Measurements from ENCODE around the gene ANO5.
"Not testable (repeated sequence)": the region's sequence is repeated elsewhere in the genome, so short reads cannot be mapped to it uniquely, and the experiment has no call there.

ANO5 gene

GRCh38 chr11:22256876-22257275 is 64.0 kb downstream of the ANO5 start:
- Histone ChIP-seq H3K27ac (ENCODE audit: low read depth, low read length) (no peak overlapping the region), H3K36me3 (ENCODE audit: control insufficient read depth, insufficient read depth, low read length) (no peaks in the 10 kb centered on the region)

DNA sequence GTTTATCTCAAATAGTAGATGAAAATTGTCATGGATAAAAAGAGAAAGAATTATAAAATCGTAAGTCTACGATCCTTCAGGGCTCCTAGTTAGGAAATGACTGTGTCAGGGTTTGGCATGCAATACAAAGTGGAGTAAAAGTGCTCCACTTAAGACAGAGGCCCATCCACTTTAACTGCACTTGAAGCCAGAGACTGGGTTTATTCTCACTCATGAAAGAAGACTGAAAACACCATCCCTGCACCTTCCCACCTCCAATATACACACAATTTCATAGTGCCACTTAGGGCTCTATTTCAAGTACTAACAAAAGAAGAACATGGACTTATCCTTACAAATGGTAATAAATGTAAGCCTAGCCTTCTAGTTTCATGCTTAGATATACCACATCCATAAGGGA is 70.7 kb downstream of the ANO5 start:
- Histone ChIP-seq H3K9me3 (ENCODE audit: control insufficient read depth, insufficient read depth, low read depth, low read length) (no peaks in the 10 kb centered on the region), H3K36me3 (ENCODE audit: control insufficient read depth, insufficient read depth, low read length) (no peaks in the 10 kb centered on the region), H3K4me3 (ENCODE audit: low read depth, low read length) (no peak overlapping the region), H3K27ac (ENCODE audit: low read depth, low read length) (no peak overlapping the region), H3K27me3 (ENCODE audit: control insufficient read depth, insufficient read depth, low read length) (no peaks in the 10 kb centered on the region), H3K9ac (ENCODE audit: low read length) (no peak overlapping the region), H3K4me1 (ENCODE audit: control insufficient read depth, insufficient read depth, low read length) (no peaks in the 10 kb centered on the region)

More at GRCh38 chr11:22256876-22257275, 64.0 kb downstream of the ANO5 start:
- H3K4me3 ChIP-seq (ENCODE audit: low read depth, low read length): no peak overlapping the region
- no peaks in the 10 kb centered on the region for H3K9me3 ChIP-seq (ENCODE audit: control insufficient read depth, insufficient read depth, low read depth, low read length)
- no peaks in the 10 kb centered on the region for H3K4me1 ChIP-seq (ENCODE audit: control insufficient read depth, insufficient read depth, low read length)
- no peak overlapping the region for H3K9ac ChIP-seq (ENCODE audit: low read length)
- no peaks in the 10 kb centered on the region for H3K27me3 ChIP-seq (ENCODE audit: control insufficient read depth, insufficient read depth, low read length)

GRCh38 chr11:22268983-22269624 is 76.2 kb downstream of the ANO5 start:
- H3K27ac ChIP-seq (ENCODE audit: low read depth, low read length); H3K4me1 ChIP-seq (ENCODE audit: control insufficient read depth, insufficient read depth, low read length); H3K9ac ChIP-seq (ENCODE audit: low read length); H3K9me3 ChIP-seq (ENCODE audit: control insufficient read depth, insufficient read depth, low read depth, low read length); H3K27me3 ChIP-seq (ENCODE audit: control insufficient read depth, insufficient read depth, low read length); H3K36me3 ChIP-seq (ENCODE audit: control insufficient read depth, insufficient read depth, low read length); H3K4me3 ChIP-seq (ENCODE audit: low read depth, low read length): not testable (repeated sequence)

- no peak overlapping the region for H3K9ac ChIP-seq (ENCODE audit: low read length)
- no peaks in the 10 kb centered on the region for H3K4me1 ChIP-seq (ENCODE audit: control insufficient read depth, insufficient read depth, low read length)
- H3K9me3 ChIP-seq (ENCODE audit: control insufficient read depth, insufficient read depth, low read depth, low read length): no peaks in the 10 kb centered on the region
- H3K4me3 ChIP-seq (ENCODE audit: low read depth, low read length): no peak overlapping the region
- H3K36me3 ChIP-seq (ENCODE audit: control insufficient read depth, insufficient read depth, low read length): no peaks in the 10 kb centered on the region
- no peak overlapping the region for H3K27ac ChIP-seq (ENCODE audit: low read depth, low read length)
- no peaks in the 10 kb centered on the region for H3K27me3 ChIP-seq (ENCODE audit: control insufficient read depth, insufficient read depth, low read length)
Observed at GRCh38 chr11:22273781-22274180, 80.9 kb downstream of the ANO5 start.

DNA sequence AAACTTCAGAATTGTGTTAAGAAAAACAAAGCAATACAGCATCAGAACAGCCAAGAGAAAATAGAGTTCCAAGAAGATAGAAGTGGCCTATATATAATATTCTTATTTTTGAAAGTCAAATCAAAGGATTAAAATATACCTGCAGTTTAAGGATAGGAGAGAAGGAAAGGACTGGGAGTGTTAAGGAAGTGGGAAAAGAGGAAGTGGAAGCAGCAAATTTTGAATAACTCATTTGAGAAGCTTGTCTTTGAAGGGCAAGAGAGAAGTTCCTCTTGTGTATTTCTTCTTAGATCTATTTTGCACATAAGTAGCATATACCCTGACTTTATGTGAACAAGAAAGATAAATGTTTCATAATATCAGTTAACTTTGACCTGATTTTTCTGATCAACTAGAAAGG is 82.7 kb downstream of the ANO5 start:
- H3K4me3 ChIP-seq (ENCODE audit: low read depth, low read length): no peak overlapping the region
- no peaks in the 10 kb centered on the region for H3K36me3 ChIP-seq (ENCODE audit: control insufficient read depth, insufficient read depth, low read length)
- H3K27me3 ChIP-seq (ENCODE audit: control insufficient read depth, insufficient read depth, low read length): no peaks in the 10 kb centered on the region
- no peak overlapping the region for H3K27ac ChIP-seq (ENCODE audit: low read depth, low read length)
- H3K9me3 ChIP-seq (ENCODE audit: control insufficient read depth, insufficient read depth, low read depth, low read length): no peaks in the 10 kb centered on the region
- no peak overlapping the region for H3K9ac ChIP-seq (ENCODE audit: low read length)
- no peaks in the 10 kb centered on the region for H3K4me1 ChIP-seq (ENCODE audit: control insufficient read depth, insufficient read depth, low read length)

DNA sequence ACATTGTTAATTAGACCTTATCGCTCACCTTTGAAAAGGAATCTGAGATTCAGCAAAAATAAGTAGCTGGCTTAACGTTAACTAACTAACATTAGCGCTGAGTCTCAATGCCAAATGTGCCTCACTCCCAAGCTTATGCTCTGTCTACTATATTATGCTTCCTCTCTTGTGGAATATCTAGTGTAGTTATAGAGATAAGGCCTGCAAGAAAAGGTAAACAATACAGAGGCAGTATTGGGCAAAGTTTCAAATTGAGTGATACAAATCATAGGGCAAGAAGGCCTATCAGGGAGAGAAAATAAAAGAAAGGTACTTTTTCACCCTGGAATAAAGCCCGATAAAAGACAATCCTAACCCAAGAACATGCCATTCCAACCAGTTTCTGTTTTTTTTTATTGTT is 83.7 kb downstream of the ANO5 start:
- Histone ChIP-seq H3K27me3 (ENCODE audit: control insufficient read depth, insufficient read depth, low read length) (no peaks in the 10 kb centered on the region), H3K4me3 (ENCODE audit: low read depth, low read length) (no peak overlapping the region), H3K4me1 (ENCODE audit: control insufficient read depth, insufficient read depth, low read length) (no peaks in the 10 kb centered on the region), H3K27ac (ENCODE audit: low read depth, low read length) (0 out of 2 replicates have a peak overlapping the region, but pooled peaks have one; percentile 11), H3K9me3 (ENCODE audit: control insufficient read depth, insufficient read depth, low read depth, low read length) (no peaks in the 10 kb centered on the region), H3K36me3 (ENCODE audit: control insufficient read depth, insufficient read depth, low read length) (no peaks in the 10 kb centered on the region), H3K9ac (ENCODE audit: low read length) (no peak overlapping the region)

GRCh38 chr11:22284991-22285390 is 92.1 kb downstream of the ANO5 start:
- H3K4me1 ChIP-seq (ENCODE audit: control insufficient read depth, insufficient read depth, low read length); H3K9ac ChIP-seq (ENCODE audit: low read length); H3K9me3 ChIP-seq (ENCODE audit: control insufficient read depth, insufficient read depth, low read depth, low read length); H3K4me3 ChIP-seq (ENCODE audit: low read depth, low read length); H3K27ac ChIP-seq (ENCODE audit: low read depth, low read length); H3K36me3 ChIP-seq (ENCODE audit: control insufficient read depth, insufficient read depth, low read length); H3K27me3 ChIP-seq (ENCODE audit: control insufficient read depth, insufficient read depth, low read length): not testable (repeated sequence)

DNA sequence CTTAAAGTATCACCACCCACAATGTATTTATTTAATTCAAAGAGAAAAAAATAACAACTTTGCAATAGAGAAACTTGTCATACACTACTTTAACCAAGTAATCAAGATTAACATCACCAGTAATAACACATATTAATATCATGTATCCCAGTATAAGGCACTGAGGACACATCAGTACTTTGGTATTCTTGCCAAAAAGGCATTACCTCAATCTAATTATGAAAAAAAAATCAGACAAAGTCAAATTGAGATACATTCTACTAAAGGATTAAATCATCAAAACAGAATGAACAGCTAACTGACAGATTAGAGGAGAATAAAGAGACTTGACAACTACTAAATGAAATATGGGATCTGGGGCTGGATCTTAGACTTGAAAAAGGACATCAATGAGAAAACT is 109.5 kb downstream of the ANO5 start:
- no peaks in the 10 kb centered on the region for H3K36me3 ChIP-seq (ENCODE audit: control insufficient read depth, insufficient read depth, low read length)
- no peaks in the 10 kb centered on the region for H3K4me1 ChIP-seq (ENCODE audit: control insufficient read depth, insufficient read depth, low read length)
- H3K27me3 ChIP-seq (ENCODE audit: control insufficient read depth, insufficient read depth, low read length): no peaks in the 10 kb centered on the region
- H3K27ac ChIP-seq (ENCODE audit: low read depth, low read length): no peak overlapping the region
- no peak overlapping the region for H3K4me3 ChIP-seq (ENCODE audit: low read depth, low read length)
- no peaks in the 10 kb centered on the region for H3K9me3 ChIP-seq (ENCODE audit: control insufficient read depth, insufficient read depth, low read depth, low read length)
- no peak overlapping the region for H3K9ac ChIP-seq (ENCODE audit: low read length)

GRCh38 chr11:22304337-22304961 is 111.6 kb downstream of the ANO5 start:
- no peak overlapping the region for H3K4me3 ChIP-seq (ENCODE audit: low read depth, low read length)
- no peaks in the 10 kb centered on the region for H3K9me3 ChIP-seq (ENCODE audit: control insufficient read depth, insufficient read depth, low read depth, low read length)
- no peaks in the 10 kb centered on the region for H3K27me3 ChIP-seq (ENCODE audit: control insufficient read depth, insufficient read depth, low read length)
- H3K27ac ChIP-seq (ENCODE audit: low read depth, low read length): no peak overlapping the region
- no peaks in the 10 kb centered on the region for H3K36me3 ChIP-seq (ENCODE audit: control insufficient read depth, insufficient read depth, low read length)
- H3K9ac ChIP-seq (ENCODE audit: low read length): no peak overlapping the region
- H3K4me1 ChIP-seq (ENCODE audit: control insufficient read depth, insufficient read depth, low read length): no peaks in the 10 kb centered on the region

DNA sequence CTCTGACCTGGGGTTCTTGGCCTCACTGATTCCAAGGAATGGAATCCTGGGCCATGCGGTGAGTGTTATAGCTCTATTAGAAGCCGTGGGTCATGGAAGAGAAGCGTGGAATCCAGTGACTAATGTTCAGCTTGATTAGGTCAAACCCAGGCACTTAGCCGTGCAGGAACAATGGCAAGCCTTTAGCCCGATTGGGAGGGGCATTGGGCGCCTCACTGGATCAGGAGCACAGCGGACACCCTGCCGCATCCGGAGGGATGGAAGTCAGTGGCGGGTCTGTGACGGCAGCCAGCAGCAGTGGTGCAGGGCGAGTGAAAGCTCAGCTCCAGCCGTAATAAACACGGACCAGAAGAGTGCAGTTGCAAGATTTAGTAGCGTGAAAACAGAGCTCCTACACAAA is 124.8 kb downstream of the ANO5 start:
- Histone ChIP-seq H3K9me3 (ENCODE audit: control insufficient read depth, insufficient read depth, low read depth, low read length) (no peaks in the 10 kb centered on the region), H3K4me1 (ENCODE audit: control insufficient read depth, insufficient read depth, low read length) (no peaks in the 10 kb centered on the region)

GRCh38 chr11:22331771-22332170 is 138.9 kb downstream of the ANO5 start:
- H3K4me1 ChIP-seq (ENCODE audit: control insufficient read depth, insufficient read depth, low read length): peaks cover 6% of the 10 kb centered on the region; the same call in 1 of the 2 replicates
- no peaks in the 10 kb centered on the region for H3K9me3 ChIP-seq (ENCODE audit: control insufficient read depth, insufficient read depth, low read depth, low read length)
- no peaks in the 10 kb centered on the region for H3K27me3 ChIP-seq (ENCODE audit: control insufficient read depth, insufficient read depth, low read length)
- H3K4me3 ChIP-seq (ENCODE audit: low read depth, low read length): no peak overlapping the region
- H3K9ac ChIP-seq (ENCODE audit: low read length): no peak overlapping the region
- H3K36me3 ChIP-seq (ENCODE audit: control insufficient read depth, insufficient read depth, low read length): no peaks in the 10 kb centered on the region
- no peak overlapping the region for H3K27ac ChIP-seq (ENCODE audit: low read depth, low read length)

More for the DNA sequence above, 124.8 kb downstream of the ANO5 start:
- Histone ChIP-seq H3K9ac (ENCODE audit: low read length) (no peak overlapping the region), H3K27ac (ENCODE audit: low read depth, low read length) (no peak overlapping the region), H3K4me3 (ENCODE audit: low read depth, low read length) (no peak overlapping the region), H3K36me3 (ENCODE audit: control insufficient read depth, insufficient read depth, low read length) (no peaks in the 10 kb centered on the region), H3K27me3 (ENCODE audit: control insufficient read depth, insufficient read depth, low read length) (no peaks in the 10 kb centered on the region)
